Measurements from ENCODE around the gene BCL2L2.

- TF ChIP-seq CTCF (IDR thresholded peaks at IDR 0.05): no peak
- no peak for TF ChIP-seq POLR2A (IDR thresholded peaks at IDR 0.05)
Measured at GRCh38 chr14:23345987-23346692, 39.5 kb downstream of the BCL2L2 start.
